NCI-H524 treated with DMSO at 0.1 percent for 48 hours (cell line): ENCODE data around the gene LENEP.

ENCODE experiments used
- DNase-seq: peaks from one replicate; lab custom pipeline; 2025; lab: John Stamatoyannopoulos, UW

The LENEP gene

GRCh38 chr1:154999571-155000410, 6.4 kb downstream of the LENEP start:
- DNase-seq, result no peak

- DNase-seq, result no peak
Measured at GRCh38 chr1:155000411-155000725, 7.0 kb downstream of the LENEP start.

GRCh38 chr1:155000726-155001424, 7.5 kb downstream of the LENEP start:
- peak; percentile 60 for DNase-seq

- no peak for DNase-seq
Measured at GRCh38 chr1:155001425-155001674, 8.0 kb downstream of the LENEP start.

GRCh38 chr1:155001675-155002463, 8.5 kb downstream of the LENEP start:
- peak; percentile 81 for DNase-seq

- DNase-seq, result no peak
Measured at GRCh38 chr1:155002464-155003226, 9.3 kb downstream of the LENEP start, which contains the start of gene ZBTB7B. Gene ZBTB7B, plus strand, starts transcription at chr1:155002802. Its CDS starts 11,859 bp downstream, at chr1:155014661.

GRCh38 chr1:155003227-155003765, 9.9 kb downstream of the LENEP start:
- no peak for DNase-seq

- no peak for DNase-seq
Measured at GRCh38 chr1:155003766-155004351, 10.5 kb downstream of the LENEP start.

- DNase-seq, result no peak
Measured at GRCh38 chr1:155004352-155005075, 11.1 kb downstream of the LENEP start.

GRCh38 chr1:155005076-155006011, 12.0 kb downstream of the LENEP start:
- no peak for DNase-seq

- DNase-seq, result no peak
Measured at GRCh38 chr1:155006601-155007101, 13.3 kb downstream of the LENEP start.

- DNase-seq, result no peak
Measured at GRCh38 chr1:155007251-155007828, 14.0 kb downstream of the LENEP start.

- DNase-seq, result no peak
Measured at GRCh38 chr1:155008015-155008941, 14.9 kb downstream of the LENEP start.

- no peak for DNase-seq
Measured at GRCh38 chr1:155009221-155009711, 15.9 kb downstream of the LENEP start.

- no peak for DNase-seq
Measured at GRCh38 chr1:155009742-155010141, 16.4 kb downstream of the LENEP start.

GRCh38 chr1:155010211-155010918, 17.0 kb downstream of the LENEP start:
- DNase-seq, result no peak

- DNase-seq, result no peak
Measured at GRCh38 chr1:155011004-155011416, 17.6 kb downstream of the LENEP start.
